BJ (cell line): ENCODE measurements around the gene MKNK1. TPM values are rescaled to one million over a fixed set of nuclear protein-coding genes. Genes with fewer than 3 reads are reported as not detected.

Experiments
- CTCF ChIA-PET: fragments of 350-600 bp; formaldehyde crosslinking; extraction: SDS; loops from one replicate; lab custom pipeline; 2021; ENCODE audit warnings: antibody characterized with exemption, inconsistent platforms; lab: Yijun Ruan, JAX
- POLR2A ChIA-PET: fragments of 300-600 bp; sonication (Branson Sonifier 250); formaldehyde crosslinking; extraction: SDS; loops from one replicate; lab custom pipeline; 2021; ENCODE audit warnings: antibody characterized with exemption; lab: Charles Lee
- DNase-seq: peaks from one replicate; pipeline ENCODE4 v3.0.0-alpha.2; 2011; ENCODE audit warnings: low read depth
- H3K27me3 ChIP-seq: 2 replicates; pipeline ENCODE4 v1.6.0; 2011; ENCODE audit warnings: low read length; ENCODE audit not compliant: control insufficient read depth, insufficient read depth
- H3K36me3 ChIP-seq: 2 replicates; pipeline ENCODE4 v1.5.1; 2011; ENCODE audit warnings: low read length; ENCODE audit not compliant: control insufficient read depth, insufficient read depth
- H3K4me3 ChIP-seq: 2 replicates; pipeline ENCODE4 v1.5.1; 2011; ENCODE audit warnings: low read depth, mild to moderate bottlenecking, control low read depth, low read length
- polyA plus RNA-seq: library from polyadenylated mRNA; depleted of rRNA; stranded (reverse); fragments of >200 nt; gene quantifications from 2 replicates; pipeline ENCODE4 v1.2.3, GENCODE V29; 2011
- TF ChIP-seq, protein P1 (sequence below): IDR thresholded peaks from 2 replicates; pipeline ENCODE4 v1.5.1; 2011; ENCODE audit warnings: low read depth, mild to moderate bottlenecking, control low read depth, inconsistent platforms, low read length, moderate library complexity; ENCODE audit not compliant: insufficient read depth

MKNK1 gene
- polyA plus RNA-seq, 1 experiment: 30.1 TPM

DNA sequence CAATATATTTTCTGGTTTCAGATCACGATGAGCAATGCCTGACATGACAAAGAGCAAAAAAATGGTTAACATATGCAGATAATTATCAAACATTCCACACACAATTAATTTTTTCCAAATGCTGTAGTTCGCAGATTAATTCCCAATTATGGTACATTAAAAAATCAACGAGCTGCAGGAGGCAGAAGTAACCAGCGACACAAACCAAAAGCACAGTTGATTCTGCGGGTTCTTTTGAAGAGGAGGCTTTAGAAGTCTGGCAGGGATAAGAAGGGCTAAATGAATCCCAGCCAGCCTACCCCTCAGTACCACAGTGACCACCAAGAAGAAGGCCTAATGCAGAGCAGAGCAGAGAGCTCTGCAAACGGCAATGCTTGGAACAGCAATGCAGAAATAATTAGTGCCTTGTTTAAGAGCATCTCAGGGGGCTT lies 35.6 kb downstream of the MKNK1 start:
- no peak overlapping the region for H3K4me3 ChIP-seq
- no peak for DNase-seq
- TF ChIP-seq, protein P1, sequence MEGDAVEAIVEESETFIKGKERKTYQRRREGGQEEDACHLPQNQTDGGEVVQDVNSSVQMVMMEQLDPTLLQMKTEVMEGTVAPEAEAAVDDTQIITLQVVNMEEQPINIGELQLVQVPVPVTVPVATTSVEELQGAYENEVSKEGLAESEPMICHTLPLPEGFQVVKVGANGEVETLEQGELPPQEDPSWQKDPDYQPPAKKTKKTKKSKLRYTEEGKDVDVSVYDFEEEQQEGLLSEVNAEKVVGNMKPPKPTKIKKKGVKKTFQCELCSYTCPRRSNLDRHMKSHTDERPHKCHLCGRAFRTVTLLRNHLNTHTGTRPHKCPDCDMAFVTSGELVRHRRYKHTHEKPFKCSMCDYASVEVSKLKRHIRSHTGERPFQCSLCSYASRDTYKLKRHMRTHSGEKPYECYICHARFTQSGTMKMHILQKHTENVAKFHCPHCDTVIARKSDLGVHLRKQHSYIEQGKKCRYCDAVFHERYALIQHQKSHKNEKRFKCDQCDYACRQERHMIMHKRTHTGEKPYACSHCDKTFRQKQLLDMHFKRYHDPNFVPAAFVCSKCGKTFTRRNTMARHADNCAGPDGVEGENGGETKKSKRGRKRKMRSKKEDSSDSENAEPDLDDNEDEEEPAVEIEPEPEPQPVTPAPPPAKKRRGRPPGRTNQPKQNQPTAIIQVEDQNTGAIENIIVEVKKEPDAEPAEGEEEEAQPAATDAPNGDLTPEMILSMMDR: no peak
- peaks cover 9% of the 10 kb centered on the region for H3K36me3 ChIP-seq
- ChIA-PET POLR2A (no interaction called here), CTCF (no interaction called here)
- H3K27me3 ChIP-seq: no peaks in the 10 kb centered on the region

DNA sequence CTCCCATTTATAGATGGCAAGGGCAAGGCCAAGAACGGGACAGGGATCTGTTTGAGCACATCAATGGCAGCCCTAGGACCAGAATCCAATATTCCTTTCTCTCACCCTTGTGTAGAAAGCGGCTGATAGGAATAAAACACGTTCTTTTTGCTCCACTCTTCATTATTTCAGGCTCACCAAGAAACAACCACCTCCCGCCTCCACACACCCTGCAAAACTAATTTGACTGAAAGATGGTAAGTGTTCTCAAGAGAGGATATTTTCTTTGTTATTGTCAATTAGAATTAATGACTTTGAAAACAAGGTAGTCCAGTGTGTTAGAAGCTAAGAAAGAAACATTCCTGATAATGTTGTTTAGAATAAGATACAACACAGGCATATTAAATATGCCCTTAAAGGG lies 40.7 kb downstream of the MKNK1 start:
- H3K27me3 ChIP-seq: no peaks in the 10 kb centered on the region
- H3K36me3 ChIP-seq: peaks cover 22% of the 10 kb centered on the region
- CTCF ChIA-PET: interaction anchor here (0.9 kb wide), 1 partner anchor 15 kb away, joined by 3 read pairs; no protein-coding TSS in a partner anchor
- no peak for DNase-seq
- no peak overlapping the region for H3K4me3 ChIP-seq
- TF ChIP-seq, protein P1: no peak
- POLR2A ChIA-PET: no interaction called here

DNA sequence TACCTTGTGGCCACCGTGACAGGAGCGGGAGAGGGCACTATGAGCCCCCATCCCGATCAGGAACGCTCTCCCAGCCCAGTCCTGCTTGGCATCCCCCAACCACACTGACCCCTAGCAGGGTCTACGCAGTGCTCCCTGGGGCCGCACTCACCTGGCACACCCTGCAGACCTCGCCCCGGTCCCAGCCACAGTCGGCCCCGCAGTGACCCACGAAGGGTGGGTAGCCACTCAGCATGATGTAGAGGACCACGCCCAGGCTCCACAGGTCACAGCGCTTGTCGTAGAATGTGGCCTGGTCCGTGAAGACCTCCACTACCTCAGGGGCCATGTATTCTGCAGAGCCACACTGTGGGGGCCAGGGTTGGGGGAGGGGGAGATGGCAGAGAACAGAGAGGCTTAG lies 41.6 kb downstream of the MKNK1 start:
- H3K4me3 ChIP-seq: no peak overlapping the region
- TF ChIP-seq, protein P1: no peak
- ChIA-PET POLR2A (no interaction called here), CTCF (interaction anchor here (0.9 kb wide), 1 partner anchor 14 kb away, joined by 3 read pairs; no protein-coding TSS in a partner anchor)
- no peaks in the 10 kb centered on the region for H3K27me3 ChIP-seq
- peaks cover 22% of the 10 kb centered on the region for H3K36me3 ChIP-seq
- no peak for DNase-seq

DNA sequence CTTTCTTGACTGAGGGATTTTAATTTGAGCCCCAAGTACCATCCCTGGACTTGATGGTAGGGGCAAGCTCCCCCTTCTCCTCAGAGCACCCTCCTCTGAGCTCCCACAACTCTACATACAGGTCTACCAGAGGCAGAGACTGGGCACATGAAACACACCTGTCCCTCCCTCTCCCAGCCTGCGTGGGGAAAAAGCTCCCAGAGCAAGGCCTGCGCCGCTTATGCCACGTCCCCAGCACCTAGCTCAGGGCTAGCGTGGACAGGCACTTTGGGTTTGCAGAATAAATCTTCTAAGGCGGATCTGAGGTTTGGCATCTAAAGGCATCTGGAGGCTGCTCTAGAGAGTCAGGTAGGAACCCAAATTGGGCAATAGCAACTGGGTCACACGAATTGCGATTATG lies 45.1 kb downstream of the MKNK1 start:
- TF ChIP-seq, protein P1: no peak

DNA sequence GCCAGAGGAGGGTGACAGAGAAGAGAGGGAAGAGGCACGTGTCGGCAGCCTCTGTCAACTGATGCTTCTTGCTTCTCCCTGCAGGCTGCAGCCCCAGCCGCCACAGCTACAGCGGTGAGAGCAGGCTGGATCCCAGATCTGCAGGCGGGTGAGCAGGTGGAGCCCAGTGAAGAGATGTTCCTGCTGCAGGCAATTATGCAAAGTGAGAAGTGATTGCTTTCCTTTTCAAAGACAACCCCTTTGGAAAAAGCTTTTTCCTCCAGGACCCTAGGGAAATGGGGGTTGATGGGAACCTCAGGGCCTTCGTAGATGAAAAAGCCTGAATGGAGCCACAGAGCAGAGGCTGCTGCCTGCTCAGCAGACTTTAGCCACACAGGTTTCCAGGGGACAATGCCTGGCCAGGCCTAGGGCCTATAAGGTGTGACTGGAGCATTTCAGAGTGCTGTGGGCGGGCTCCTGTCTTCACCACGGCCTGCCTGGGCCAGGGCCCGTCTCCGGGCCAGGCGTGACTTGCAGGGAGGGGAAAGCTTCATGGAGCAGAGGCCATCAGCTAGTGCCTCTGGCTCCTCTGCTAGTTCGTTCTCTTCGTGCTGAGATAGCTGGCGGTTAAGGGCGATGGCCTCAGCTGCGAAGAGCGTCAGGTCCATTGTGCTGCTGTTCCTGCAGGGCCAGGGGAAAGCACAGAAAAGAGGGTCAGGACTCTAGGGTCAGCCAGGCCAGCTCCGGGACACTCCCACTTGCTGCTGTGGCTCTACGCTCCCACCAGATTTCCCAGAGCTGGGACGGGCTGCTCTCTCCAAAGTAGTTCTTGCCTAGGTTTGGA lies 45.7 kb downstream of the MKNK1 start:
- ChIA-PET CTCF (interaction anchor here (1.6 kb wide), 1 partner anchor 10 kb away, joined by 7 read pairs; no protein-coding TSS in a partner anchor), POLR2A (no interaction called here)

More for the DNA sequence above, 45.1 kb downstream of the MKNK1 start:
- Histone ChIP-seq H3K36me3 (peaks cover 16% of the 10 kb centered on the region), H3K4me3 (no peak overlapping the region), H3K27me3 (no peaks in the 10 kb centered on the region)
- POLR2A ChIA-PET: no interaction called here
- CTCF ChIA-PET: interaction anchor here (1.6 kb wide), 1 partner anchor 11 kb away, joined by 7 read pairs; no protein-coding TSS in a partner anchor
- no peak for DNase-seq

More for the DNA sequence above, 45.7 kb downstream of the MKNK1 start:
- Histone ChIP-seq H3K4me3 (no peak overlapping the region), H3K36me3 (peaks cover 16% of the 10 kb centered on the region), H3K27me3 (no peaks in the 10 kb centered on the region)
- no peak for DNase-seq
- TF ChIP-seq, protein P1: no peak
